NCI-H748 (cell line): ENCODE data around the gene SPATA22.
"Not testable (repeated sequence)": the region's sequence is repeated elsewhere in the genome, so short reads cannot be mapped to it uniquely, and the experiment has no call there.

Experiments used
- DNase-seq: peaks from one replicate; lab custom pipeline; 2025; ENCODE audit not compliant: unreplicated experiment; lab: John Stamatoyannopoulos, UW

The SPATA22 gene, protein sequence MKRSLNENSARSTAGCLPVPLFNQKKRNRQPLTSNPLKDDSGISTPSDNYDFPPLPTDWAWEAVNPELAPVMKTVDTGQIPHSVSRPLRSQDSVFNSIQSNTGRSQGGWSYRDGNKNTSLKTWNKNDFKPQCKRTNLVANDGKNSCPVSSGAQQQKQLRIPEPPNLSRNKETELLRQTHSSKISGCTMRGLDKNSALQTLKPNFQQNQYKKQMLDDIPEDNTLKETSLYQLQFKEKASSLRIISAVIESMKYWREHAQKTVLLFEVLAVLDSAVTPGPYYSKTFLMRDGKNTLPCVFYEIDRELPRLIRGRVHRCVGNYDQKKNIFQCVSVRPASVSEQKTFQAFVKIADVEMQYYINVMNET

DNA sequence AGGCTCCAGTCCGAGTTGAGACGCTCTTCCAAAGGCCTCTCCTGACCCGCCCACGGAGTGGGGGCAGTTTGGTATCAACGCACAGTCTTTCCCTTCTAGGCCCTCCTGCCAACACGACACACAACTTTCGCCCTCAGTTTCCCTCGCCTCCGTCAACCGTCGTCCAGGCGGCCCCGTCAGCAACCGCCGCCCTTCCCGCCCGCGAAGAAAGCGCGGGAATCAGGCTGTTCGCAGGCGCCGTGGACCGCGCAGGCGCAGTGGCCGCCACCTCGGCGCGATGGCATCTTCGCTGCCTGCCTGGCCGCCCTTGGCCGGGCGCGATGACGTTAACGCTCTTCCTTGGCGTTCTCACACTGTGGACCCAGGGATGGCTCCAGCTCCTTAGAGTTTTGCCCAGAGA, at the start of gene SPATA22:
Gene SPATA22 (minus strand): TSS at position 221 of the 400 bp plus-strand sequence. CDS start 2,494 bp downstream, outside the sequence.
- no peak for DNase-seq

DNA sequence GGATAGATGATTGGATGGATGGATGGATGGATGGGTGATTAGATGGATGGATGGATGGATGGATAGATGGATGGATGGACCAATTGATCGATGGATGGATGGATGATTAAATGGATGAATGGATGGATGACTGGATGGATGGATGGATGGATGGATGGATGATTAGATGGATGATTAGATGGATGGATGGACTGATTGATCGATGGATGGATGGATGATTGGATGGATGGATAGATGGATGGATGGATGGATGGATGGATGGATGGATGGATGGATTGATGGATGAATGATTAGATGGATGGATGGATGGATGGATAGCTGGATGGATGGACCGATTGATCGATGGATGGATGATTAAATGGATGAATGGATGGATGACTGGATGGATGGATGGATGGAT, 47.9 kb upstream of the SPATA22 start:
- not testable (repeated sequence) for DNase-seq

DNA sequence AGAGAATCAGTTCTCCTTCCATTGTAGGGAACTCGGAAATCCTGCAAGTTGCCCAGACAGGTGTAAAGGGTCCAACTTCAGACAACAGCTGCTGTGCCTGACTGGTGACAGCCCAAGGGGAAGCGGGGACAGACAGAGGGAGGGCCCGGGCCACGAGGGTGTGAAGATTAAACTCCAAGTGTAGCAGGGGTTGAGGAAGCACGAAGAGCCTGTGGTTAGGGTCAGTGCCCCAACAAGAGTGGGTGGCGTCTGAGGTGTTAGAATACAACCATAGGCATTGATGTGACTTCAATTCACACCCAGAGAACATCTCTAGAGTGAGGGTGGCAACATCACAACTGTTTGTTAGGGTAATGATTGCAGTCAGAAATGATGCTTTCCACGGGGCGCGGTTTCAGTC, 43.3 kb upstream of the SPATA22 start:
- no peak for DNase-seq

DNA sequence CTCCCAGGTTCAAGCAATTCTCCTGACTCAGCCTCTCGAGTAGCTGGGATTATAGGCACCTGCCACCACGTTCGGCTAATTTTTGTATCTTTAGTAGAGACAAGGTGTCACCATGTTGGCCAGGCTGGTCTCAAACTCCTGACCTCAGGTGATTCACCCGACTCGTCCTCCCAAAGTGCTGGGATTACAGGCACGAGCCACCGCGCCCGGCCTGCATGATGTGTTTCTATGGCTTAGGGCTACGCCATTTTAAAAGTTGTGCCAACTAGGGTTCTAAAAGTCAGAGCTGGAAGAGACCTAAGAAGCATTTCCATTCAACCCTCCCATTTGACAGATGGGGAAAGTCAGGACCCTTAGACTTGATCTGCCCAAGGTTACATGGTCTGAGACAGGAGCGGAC, 42.5 kb upstream of the SPATA22 start:
- not testable (repeated sequence) for DNase-seq

DNA sequence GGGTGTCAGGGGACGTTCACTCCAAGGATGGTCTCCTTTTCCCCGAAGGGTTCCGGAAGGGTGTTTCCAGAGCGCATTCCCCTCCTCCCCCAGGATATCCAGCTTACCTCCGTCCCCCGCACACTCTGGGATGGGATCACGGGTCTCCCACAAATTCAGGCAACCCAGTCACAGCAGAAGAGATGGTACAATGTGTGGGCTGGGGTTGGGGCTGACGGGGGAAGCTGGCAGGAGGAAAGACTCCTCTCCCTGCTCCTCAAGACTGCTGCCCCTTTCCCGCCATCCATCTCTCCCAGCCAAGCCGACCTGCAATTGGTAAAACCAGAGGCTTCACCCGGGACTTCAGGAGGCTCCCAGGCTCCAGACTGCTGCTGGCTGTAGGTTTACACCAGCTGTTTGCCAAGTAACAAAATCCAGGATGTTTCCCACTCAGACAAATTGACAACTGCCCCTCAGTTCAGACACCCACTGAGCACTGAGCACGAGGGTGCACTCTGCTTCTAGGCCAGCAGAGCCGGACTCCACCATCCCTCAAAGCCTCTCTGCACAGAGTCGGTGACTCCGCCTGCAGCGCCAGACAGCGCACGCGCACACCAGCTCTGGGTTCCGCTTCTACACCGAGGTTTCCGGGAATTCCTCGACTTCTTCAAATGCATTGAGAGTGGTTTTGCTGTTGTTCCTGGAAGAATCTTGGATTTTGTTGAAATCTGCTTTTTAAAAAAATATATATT, 41.9 kb upstream of the SPATA22 start:
- DNase-seq = no peak

DNA sequence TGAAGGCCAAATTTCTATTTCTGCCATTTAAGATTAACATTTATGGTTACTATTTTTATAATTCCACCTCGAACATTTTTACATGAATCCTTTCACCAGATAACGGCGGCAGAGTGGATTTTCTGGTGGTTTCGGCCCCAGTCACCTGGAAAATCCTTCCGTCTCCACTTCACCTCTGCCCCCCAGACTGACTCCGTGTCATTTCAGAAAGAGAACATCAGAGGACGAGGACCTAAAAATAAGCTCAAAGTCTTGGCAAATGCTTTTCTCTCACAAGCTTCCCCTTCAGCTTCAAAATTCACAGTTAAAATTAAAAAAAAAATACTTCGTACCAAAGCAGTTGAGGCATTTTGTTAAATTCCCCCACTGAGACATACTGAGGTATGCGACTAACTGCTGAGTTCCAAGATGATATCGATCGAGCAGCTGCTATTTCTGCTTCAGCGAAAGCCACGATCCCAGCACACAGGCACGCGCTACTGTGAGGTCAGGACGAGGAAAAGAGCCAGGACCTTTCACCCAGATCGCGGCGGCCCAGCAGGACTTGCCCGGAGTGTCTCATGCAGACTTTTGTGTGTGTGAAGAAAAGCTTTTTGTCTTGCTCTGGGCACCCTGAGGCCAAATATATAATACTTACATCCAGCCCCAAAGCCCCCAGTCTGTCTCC, 41.0 kb upstream of the SPATA22 start:
- no peak for DNase-seq

DNA sequence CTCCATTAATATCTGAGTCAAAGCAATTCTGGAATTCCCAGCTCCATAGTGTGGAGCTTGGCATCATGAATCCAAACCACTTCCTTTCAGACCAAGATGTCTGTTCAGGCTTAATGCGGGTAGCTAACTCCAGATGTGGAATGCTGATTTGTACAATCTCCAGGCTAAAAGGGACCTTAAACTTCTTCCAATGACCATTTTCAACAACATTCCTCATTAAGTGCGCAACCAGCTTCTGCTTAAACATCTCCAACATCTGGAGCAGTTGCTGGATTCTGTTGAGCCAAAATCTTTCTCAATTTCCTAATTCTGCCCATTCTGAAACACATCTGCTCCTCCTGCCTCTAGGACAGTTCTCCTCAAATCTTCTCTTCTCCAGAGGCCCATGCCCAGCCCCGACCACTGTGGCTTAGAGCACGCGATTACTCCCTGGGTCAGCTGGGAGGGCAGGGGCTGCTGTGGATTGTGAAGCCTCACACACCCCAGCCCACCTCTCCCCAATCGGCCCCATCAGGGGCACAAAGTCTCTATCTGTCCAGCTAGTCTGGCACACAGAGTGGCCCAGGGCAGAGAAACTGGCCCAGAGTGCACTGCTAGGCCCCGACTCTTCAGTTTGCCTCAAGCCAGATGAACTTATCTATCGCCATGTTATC, 40.4 kb upstream of the SPATA22 start:
- no peak for DNase-seq

DNA sequence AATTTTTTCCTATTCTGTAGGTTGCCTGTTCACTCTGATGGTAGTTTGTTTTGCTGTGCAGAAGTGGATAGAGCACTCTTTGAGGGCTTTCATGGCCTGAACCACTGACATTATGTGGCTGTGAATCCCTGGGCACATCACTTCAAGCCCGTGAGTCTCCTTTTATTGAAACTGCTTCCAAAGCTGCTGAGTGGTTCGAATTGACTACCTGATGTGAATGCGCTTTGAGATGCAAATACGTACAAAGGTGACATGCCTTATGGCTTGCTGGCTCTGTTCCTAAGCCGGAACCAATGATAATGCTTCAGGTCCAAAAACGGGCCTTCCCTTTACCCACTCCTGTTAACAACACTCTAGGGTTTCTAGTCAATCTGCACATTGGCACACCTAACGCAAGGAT, 38.5 kb upstream of the SPATA22 start:
- no peak for DNase-seq

DNA sequence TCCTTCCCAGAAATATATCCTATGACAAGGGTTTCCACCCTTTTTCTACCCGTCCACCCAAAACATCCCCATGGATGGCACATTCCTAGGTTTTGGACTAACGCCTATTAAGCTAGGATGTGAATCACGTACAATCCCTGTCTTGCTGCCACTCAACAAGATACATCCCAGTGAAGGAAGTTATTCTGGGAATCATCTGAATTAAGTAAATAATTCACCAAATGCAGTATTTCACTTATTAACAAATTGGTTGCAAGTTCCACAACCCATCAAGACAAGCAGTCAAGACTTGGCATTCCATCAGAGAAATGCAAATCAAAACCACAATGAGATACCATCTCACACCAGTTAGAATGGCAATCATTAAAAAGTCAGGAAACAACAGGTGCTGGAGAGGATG, 36.2 kb upstream of the SPATA22 start:
- no peak for DNase-seq

DNA sequence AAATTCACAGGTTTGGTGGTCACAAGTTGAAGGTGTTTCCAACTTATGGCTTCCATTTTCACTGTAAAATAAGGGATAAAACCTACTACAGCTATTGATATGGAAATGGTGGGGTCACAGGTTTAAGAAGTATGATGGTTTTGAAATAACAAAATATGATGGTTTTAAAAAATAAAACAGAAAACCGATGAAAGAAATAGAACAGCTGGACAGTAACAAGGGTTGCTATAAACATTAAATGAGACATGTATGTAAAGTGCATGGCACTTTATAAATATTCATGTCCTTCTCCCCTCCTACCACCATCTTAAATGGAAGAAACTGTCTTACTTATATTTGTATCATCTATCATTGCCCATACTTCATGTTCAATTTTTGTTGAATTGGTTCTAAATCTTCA, 35.5 kb upstream of the SPATA22 start:
- no peak for DNase-seq

DNA sequence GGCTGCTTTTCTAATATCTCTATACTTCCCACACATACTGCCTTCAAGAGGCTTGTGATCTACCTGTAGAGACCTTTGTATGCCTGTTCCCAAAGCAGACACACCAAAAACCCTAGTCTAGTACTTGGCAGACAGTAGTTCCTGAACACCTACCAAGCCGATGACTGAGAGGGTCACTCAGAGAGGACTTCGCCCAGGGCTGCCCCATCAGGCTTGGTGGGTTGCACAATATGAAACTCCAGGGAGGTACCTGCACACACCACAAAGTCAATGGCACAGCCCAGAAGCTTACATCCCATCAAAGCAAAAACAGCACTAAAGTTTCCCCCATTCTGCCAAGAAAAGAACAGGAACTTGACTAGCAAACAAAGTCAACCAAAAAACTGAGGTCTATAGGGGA, 34.4 kb upstream of the SPATA22 start:
- DNase-seq = no peak

DNA sequence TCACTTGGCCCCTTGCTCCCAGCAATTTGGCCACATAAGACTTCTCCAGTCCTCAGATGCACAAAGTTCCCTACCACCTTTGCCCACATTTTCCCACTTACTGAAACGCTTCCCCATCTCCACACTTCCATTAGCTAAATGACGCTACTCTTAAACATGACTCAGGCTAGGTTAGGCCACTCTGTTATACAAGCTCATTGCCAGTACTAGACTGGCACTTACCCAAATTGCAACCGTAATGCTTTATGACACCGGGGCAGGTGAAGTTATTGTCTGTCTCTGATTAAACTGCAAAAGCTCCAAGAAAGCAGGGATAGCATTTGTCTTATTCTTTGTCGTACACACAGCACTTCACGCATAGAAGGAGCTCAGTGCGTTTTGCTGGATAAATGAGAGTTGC, 33.4 kb upstream of the SPATA22 start:
- no peak for DNase-seq

DNA sequence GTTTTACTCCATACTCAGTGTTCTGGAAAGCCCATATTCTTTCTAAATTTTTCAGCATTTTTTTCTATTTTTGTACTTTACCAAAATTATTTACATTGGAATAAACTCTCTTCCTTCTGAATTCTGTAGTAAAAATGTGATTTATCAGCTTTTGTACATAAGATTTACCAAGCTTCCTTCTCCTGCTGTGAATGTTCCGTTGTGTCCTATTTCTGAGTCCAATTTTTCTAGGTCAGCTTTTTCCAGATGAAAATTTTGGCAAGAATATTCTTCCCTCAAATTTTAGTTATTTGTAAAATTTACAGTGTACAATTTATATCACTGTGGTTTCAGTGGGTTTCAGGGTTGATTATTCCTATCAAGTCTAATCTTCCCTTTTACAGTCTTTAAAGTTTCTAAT, 31.7 kb upstream of the SPATA22 start:
- DNase-seq = no peak

DNA sequence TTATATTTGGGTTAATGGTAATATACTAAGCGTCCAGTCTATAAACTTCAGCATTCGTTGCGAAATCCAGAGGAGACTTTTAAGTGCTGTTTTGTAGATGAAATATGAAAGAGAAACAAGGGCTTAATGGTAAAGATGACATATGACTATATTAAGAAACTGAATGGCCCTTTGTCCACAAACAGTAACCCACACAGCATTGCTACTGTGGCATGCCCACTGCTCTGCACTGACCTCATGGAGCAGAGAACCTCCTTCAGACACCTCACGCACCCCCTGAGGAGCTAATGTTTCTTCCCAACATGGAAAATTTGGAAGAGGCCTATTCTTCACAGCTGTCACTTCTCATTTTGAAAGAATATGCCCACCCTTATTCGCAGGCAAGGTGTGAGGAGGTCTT, 30.8 kb upstream of the SPATA22 start:
- DNase-seq = no peak

DNA sequence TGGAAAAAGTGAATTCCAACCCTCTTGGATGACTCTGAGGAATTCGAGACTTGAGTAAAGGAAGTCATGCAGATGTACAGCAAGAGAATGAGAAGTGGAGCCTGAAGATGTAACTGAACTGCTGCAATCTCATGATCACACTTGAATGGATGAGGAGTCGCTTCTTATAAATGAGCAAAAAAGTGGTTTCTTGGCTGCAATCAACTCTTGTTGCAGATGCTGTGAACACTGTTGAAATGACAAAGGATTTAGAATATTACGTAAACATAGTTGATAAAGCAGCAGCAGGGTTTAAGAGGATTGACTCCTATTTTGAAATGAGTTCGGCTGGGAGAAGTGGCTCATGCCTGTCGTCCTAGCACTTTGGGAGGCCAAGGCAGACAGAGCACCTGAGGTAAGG, 29.7 kb upstream of the SPATA22 start:
- no peak for DNase-seq

DNA sequence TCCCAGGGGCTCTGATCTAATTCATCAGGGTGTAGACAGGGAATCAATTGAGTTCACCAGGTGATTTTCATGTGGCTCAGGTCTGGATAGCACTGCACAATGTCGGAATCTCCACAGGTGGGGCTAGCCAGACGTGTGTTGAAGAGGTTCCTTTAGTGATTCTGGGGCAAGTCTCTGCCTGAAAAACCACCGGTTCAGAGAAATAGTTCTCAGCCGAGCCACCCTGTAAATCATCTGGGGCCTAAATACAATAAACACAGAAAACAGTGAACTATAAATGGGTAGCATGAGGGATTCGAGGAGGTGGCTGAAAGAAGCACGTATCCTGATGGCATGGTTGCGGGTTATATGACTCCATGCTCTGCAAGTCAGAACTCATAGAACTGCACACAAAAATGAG, 25.5 kb upstream of the SPATA22 start:
- DNase-seq = no peak

DNA sequence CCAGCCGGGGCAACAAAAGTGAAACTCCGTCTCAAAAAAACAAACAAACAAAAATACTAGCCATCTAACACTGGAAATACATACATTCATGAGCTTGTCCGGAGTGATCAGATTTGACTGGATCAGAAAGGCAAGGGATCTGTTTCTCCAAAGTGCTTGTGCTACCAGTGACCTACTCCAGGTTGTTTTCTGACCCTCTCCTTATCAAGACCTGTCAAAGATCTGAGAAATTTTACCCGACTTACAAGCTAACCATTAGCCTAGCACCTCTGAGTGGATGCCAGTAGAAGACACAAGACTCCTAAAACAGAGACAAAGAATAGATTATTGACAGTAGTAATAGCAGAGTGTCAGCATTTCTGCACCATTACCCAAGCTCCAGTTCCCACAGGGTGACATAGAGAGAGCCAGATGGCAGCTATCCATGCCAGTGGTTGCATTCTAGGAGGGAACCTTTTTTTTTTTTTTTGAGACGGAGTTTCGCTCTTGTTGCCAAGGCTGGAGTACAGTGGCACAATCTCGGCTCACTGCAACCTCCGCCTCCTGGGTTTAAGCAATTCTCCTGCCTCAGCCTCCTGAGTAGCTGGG, 14.0 kb upstream of the SPATA22 start:
- DNase-seq = no peak

DNA sequence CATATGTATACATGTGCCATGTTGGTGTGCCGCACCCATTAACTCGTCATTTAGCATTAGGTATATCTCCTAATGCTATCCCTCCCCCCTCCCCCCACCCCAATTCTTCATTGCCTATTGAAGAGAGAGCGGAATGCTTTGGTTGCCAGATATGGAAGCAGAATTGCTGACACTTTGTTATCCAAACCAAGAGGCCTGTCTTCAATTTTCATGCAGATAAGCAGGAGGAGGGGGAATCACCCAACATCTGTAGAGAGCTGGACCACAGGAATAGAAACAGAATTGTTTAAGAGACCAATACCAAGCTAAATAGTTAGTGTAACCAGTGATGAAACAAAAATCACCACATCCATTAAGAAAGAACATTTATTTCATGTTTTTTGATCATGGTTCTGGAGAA, 11.2 kb upstream of the SPATA22 start:
- no peak for DNase-seq

DNA sequence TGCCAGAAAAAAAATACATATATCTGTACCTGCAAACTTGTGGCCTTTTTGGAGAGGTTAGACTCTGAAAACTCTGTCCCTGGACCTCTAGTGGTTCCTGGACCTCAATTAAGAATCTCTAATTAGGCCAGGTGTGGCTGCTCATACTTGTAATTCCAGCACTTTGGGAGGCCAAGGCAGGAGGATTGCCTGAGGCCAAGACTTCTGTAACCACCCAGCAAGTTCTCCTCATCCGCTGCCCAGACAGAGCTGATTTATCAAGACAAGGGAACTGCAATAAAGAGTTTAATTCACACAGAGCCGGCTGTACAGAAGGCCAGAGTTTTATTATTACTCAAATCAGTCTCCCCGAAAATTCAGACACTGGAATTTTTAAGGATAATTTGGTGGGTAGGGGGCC, 8.4 kb upstream of the SPATA22 start:
- no peak for DNase-seq

DNA sequence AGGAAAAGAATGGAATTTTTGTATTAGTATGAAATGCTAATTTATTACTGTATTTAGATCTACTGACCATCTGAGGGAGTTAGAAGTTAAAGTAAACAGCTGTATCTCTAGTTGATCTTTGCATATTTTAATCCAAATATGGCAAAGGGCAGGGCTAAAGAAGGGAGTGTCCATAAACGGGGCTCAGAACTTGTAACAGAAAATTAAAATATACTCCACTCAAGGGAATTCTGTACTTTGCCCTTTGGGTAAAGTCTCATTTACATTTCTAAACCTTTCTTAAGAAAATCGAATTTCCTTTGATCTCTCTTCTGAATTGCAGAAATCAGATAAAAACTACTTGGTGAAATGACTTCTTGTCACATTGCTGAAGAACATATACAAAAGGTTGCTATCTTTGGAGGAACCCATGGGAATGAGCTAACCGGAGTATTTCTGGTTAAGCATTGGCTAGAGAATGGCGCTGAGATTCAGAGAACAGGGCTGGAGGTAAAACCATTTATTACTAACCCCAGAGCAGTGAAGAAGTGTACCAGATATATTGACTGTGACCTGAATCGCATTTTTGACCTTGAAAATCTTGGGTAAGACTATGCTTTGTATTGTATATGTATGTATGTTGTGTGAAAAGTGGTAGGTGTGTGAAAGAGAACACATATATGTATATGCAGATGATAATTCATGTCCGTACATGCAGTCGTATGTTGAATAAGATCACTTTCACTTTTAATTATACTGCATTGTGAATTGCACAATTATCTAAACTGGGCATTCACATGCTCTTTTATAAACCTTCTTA, 4.4 kb upstream of the SPATA22 start, which contains the start of gene ASPA:
Gene ASPA (plus strand): TSS at position 186 of the 799 bp plus-strand sequence. CDS start 163 bp downstream, at position 349.
- no peak for DNase-seq
